ENCODE results near the gene KIF26B.

Gene KIF26B

DNA sequence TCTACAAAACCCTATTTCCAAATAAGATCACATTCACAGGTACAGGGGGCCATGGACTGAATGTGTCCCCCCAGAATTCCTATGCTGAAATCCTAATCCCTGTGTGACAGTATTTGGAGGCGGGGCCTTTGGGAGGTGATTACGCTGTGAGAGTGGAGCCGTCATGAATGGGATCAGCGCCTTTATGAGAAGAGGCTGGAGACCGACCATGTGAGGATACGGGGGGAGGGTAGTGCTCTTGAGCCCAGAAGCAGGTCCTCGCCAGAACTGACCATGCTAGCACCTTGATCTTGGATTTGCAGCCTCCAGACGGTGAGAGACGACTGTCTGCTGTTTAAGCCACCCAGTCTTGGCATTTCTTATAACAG lies 23.8 kb upstream of the KIF26B start:
- TF ChIP-seq, protein P1, sequence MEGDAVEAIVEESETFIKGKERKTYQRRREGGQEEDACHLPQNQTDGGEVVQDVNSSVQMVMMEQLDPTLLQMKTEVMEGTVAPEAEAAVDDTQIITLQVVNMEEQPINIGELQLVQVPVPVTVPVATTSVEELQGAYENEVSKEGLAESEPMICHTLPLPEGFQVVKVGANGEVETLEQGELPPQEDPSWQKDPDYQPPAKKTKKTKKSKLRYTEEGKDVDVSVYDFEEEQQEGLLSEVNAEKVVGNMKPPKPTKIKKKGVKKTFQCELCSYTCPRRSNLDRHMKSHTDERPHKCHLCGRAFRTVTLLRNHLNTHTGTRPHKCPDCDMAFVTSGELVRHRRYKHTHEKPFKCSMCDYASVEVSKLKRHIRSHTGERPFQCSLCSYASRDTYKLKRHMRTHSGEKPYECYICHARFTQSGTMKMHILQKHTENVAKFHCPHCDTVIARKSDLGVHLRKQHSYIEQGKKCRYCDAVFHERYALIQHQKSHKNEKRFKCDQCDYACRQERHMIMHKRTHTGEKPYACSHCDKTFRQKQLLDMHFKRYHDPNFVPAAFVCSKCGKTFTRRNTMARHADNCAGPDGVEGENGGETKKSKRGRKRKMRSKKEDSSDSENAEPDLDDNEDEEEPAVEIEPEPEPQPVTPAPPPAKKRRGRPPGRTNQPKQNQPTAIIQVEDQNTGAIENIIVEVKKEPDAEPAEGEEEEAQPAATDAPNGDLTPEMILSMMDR (IDR thresholded peaks at IDR 0.05; ENCODE audit: low read depth, low read length, missing control alignments), result no peak
- in situ Hi-C loops (cut with HindIII; ENCODE audit: low sequenced_read_pairs), result no loop called here
- H3K4me3 ChIP-seq (ENCODE audit: low read depth, low read length), result no peak overlapping the region
- no peak for DNase-seq (ENCODE audit: low read depth)

DNA sequence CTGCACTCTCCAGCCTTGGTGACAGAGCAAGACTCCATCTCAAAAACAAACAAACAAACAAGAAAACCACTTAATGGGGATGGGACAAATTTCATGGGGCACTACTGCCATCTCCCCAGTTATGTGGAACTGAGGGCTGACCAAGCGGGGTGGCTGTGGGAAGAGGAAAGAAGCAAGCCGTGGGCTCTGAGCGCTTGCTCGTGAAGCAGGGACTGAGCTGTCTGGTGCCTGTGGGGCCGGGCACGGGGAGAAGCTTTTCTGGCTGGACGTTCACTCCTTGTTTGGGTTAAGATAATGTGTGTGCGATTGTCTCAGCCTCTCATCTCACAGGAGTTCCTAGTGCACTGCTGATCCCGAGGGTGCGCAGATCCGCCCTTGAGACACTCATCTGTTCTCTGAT lies 22.0 kb upstream of the KIF26B start:
- H3K4me3 ChIP-seq (ENCODE audit: low read depth, low read length), result no peak overlapping the region
- no peak for DNase-seq (ENCODE audit: low read depth)
- in situ Hi-C loops (cut with HindIII; ENCODE audit: low sequenced_read_pairs), result no loop called here
- TF ChIP-seq, protein P1 (IDR thresholded peaks at IDR 0.05; ENCODE audit: low read depth, low read length, missing control alignments), result no peak

DNA sequence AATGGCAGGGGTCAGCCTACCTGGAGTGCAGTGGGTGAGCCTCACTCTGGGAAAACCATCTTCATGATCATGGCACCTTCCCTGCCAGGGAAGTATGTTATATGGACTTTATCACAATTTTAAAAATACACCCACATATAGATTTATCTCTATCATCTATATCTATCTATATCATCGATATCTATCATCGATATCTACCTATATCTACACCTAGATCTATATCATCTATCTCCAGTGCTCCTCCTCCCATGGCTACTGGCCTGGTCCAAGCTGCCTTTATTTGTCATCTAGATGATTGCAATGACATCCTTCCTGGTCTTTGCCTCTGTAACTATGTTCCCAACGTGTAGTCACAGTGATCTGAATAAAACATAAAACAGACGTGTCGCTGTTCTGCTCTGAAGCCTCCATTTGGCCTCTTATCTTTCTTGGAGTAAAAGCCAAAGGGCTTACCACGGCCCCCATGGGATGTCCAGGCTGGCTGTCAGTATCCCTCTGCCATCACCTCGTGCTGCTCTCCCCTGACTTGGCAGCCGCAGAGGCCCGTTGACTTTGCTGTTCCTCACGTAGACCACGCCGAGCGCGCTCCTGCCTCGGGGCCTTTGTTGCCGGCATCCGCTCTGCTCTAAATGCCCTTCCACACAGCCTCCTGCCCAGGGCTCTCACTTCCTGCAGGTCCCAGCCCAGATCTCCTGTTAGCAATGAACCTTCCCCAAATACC lies 20.6 kb upstream of the KIF26B start:
- TF ChIP-seq, protein P1 (IDR thresholded peaks at IDR 0.05; ENCODE audit: low read depth, low read length, missing control alignments), result no peak
- no peak overlapping the region for H3K4me3 ChIP-seq (ENCODE audit: low read depth, low read length)
- in situ Hi-C loops (cut with HindIII; ENCODE audit: low sequenced_read_pairs), result no loop called here
- no peak for DNase-seq (ENCODE audit: low read depth)

DNA sequence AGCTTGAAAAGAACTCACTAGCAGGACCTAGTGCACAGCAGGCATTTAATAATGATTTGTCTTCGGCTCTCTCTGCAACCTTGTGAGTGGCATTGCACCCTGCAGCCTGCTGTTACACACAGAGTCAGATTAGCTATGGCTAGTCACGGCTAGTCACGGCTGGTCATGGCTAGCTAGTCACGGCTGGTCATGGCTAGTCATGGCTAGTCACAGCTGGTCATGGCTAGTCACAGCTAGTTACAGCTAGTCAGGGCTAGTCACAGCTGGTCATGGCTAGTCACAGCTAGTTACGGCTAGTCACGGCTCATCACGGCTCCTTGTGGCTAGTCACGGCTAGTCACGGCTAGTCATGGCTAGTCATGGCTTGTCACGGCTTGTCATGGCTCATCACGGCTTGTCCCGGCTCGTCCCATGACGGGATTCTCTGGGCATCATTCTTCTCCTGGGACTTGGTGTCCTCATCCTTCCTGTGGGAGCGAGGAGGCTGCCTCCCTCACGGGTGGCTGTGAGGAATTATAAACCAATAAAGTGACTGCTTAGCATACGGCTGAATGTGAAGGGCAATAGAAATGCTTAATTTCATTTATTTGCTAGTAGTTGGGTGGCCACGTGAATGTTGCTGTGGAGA lies 12.5 kb upstream of the KIF26B start:
- in situ Hi-C loops (cut with HindIII; ENCODE audit: low sequenced_read_pairs), result no loop called here
- DNase-seq (ENCODE audit: low read depth), result no peak
- TF ChIP-seq, protein P1 (IDR thresholded peaks at IDR 0.05; ENCODE audit: low read depth, low read length, missing control alignments), result no peak
- no peak overlapping the region for H3K4me3 ChIP-seq (ENCODE audit: low read depth, low read length)

DNA sequence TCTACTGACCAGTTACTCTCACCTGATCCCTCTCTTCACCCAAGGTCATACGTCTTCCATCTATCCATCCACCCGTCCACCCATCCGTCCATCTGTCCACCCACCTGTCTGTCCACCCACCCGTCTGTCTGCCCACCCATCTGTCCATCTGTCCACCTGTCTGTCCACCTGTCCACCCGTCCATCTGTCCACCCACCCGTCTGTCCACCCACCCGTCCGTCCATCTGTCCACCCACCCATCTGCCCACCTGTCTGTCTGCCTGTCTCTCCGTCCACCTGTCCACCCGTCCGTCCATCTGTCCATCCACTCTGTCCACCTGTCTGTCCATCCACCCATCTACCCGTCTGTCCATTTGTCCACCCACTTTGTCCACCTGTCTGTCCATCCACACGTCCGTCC lies 11.8 kb upstream of the KIF26B start:
- TF ChIP-seq, protein P1 (IDR thresholded peaks at IDR 0.05; ENCODE audit: low read depth, low read length, missing control alignments), result no peak
- no peak overlapping the region for H3K4me3 ChIP-seq (ENCODE audit: low read depth, low read length)
- no peak for DNase-seq (ENCODE audit: low read depth)
- in situ Hi-C loops (cut with HindIII; ENCODE audit: low sequenced_read_pairs), result no loop called here

GRCh38 chr1:245143849-245144248 lies 10.9 kb upstream of the KIF26B start:
- TF ChIP-seq, protein P1 (IDR thresholded peaks at IDR 0.05; ENCODE audit: low read depth, low read length, missing control alignments), result no peak
- no peak overlapping the region for H3K4me3 ChIP-seq (ENCODE audit: low read depth, low read length)
- no peak for DNase-seq (ENCODE audit: low read depth)
- in situ Hi-C loops (cut with HindIII; ENCODE audit: low sequenced_read_pairs), result no loop called here

All from astrocyte of the cerebellum (primary cell).